Esophagus muscularis mucosa (tissue), 4 donors: ENCODE measurements around the gene LNPK. TPM values are rescaled to one million over a fixed set of nuclear protein-coding genes. Genes with fewer than 3 reads are reported as not detected.
"Not testable (repeated sequence)": the region's sequence is repeated elsewhere in the genome, so short reads cannot be mapped to it uniquely, and the experiment has no call there.

Source experiments
- DNase-seq: peaks from one replicate; pipeline ENCODE4 v3.0.0-alpha.2; 2017; ENCODE audit errors: extremely low spot score
- H3K27ac ChIP-seq, 4 donors: fragments of 200-600 bp; sonication (generic); replicated peaks in 1 of 4; 1 replicate in 3 of 4; 2 replicates in 1 of 4; pipeline ENCODE4 v1.5.1; 2016 to 2019; ENCODE audit warnings: mild to moderate bottlenecking in 1 of 4
- H3K27me3 ChIP-seq, 4 donors: fragments of 200-600 bp; sonication (generic); one replicate each; pipeline versions ENCODE4 v1.5.1 to v1.6.0; 2016 to 2019
- H3K36me3 ChIP-seq, 4 donors: fragments of 200-600 bp; sonication (generic); one replicate each; pipeline ENCODE4 v1.5.1; 2016 to 2019
- H3K4me1 ChIP-seq, 4 donors: fragments of 200-600 bp; sonication (generic); one replicate each; pipeline ENCODE4 v1.5.1; 2016 to 2019
- H3K4me3 ChIP-seq, 4 donors: fragments of 200-600 bp; sonication (generic); 1 replicate in 2 of 4; 2 replicates in 2 of 4; pipeline ENCODE4 v1.5.1; 2016 to 2019; ENCODE audit warnings: mild to moderate bottlenecking in 4 of 4, moderate library complexity in 1 of 4
- H3K9me3 ChIP-seq, 4 donors: fragments of 200-600 bp; sonication (generic); 1 replicate in 3 of 4; 2 replicates in 1 of 4; pipeline ENCODE4 v1.5.1; 2016 to 2019
- EP300 ChIP-seq: sonication (generic); formaldehyde crosslinking; IDR thresholded peaks from one replicate; pipeline ENCODE4 v1.6.1; 2017; ENCODE audit warnings: antibody characterized with exemption
- POLR2A ChIP-seq: fragments of 450-650 bp; IDR thresholded peaks from one replicate; pipeline ENCODE4 v1.6.1; 2017; ENCODE audit warnings: antibody characterized with exemption, moderate library complexity, mild to moderate bottlenecking, low read depth
- POLR2AphosphoS5 ChIP-seq, 2 donors: sonication (generic); formaldehyde crosslinking; IDR thresholded peaks; one replicate each; pipeline ENCODE4 v1.6.1; 2017; ENCODE audit warnings: antibody characterized with exemption in 2 of 2
- WGBS: methylation state at CpG from one replicate; pipeline ENCODE4 v1.1.5; 2018; 5-methylcytosine and 5-hydroxymethylcytosine counted together
- intact Hi-C: fragments of 100-400 bp; cut with DNase I; formaldehyde crosslinking; loops from one replicate; pipeline ENCODE4 v1.15.1; 2023
- total RNA-seq, 4 donors: library from RNA; depleted of rRNA; stranded (reverse); fragments of >200 nt; gene quantifications; one replicate each; pipeline versions ENCODE4 v1.1.0 to v1.2.1, GENCODE V29; 2016
- TF ChIP-seq, protein P1 (sequence below), 3 experiments: fragments of 200-600 bp in 2 of 3; fragments of 450-650 bp in 1 of 3; sonication (generic) in 2 of 3; IDR thresholded peaks; one replicate each; pipeline ENCODE4 v1.5.1; 2017 to 2019; ENCODE audit warnings: antibody characterized with exemption in 3 of 3, mild to moderate bottlenecking in 2 of 3, moderate library complexity in 1 of 3

Gene LNPK
- total RNA-seq, 4 donors from 2014 or later, result 9.4 to 15.8 (median 11.4) TPM

DNA sequence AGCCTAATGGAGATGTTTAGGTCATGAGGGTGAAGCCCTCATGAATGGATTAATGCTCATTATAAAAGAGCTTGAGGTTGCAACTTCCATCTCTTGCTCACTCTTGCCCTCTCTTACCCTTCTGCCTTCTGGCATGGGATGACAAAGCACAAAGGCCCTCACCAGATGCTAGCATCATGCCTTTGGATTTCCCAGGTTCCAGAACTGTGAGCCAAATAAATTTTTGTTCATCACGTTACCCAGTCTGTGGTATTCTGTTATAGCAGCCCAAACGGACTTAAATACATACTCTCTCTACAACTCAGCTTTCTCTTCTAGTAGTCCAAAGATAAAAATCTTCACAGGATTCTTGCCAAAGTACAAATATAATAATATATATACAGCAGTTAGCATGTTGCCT is 75.8 kb downstream of the LNPK start:
- H3K36me3 ChIP-seq, result peaks cover 4 to 15% (median 12%) of the 10 kb centered on the region in 4 donors
- 91% methylated on average over 2 of the region's 2 CpGs for WGBS
- no peak overlapping the region for H3K4me3 ChIP-seq

GRCh38 chr2:175922160-175922559 is 79.9 kb downstream of the LNPK start:
- Histone ChIP-seq H3K27ac (no peak overlapping the region), H3K9me3 (no peaks in the 10 kb centered on the region), H3K4me1 (no peaks in the 10 kb centered on the region), H3K4me3 (no peak overlapping the region), H3K36me3 (peaks cover 0 to 7% (median 5%) of the 10 kb centered on the region in 4 donors), H3K27me3 (no peaks in the 10 kb centered on the region)
- TF ChIP-seq EP300 (no peak), POLR2AphosphoS5 (IDR thresholded peaks at IDR 0.05) (no peak), POLR2A (no peak)
- TF ChIP-seq, protein P1, sequence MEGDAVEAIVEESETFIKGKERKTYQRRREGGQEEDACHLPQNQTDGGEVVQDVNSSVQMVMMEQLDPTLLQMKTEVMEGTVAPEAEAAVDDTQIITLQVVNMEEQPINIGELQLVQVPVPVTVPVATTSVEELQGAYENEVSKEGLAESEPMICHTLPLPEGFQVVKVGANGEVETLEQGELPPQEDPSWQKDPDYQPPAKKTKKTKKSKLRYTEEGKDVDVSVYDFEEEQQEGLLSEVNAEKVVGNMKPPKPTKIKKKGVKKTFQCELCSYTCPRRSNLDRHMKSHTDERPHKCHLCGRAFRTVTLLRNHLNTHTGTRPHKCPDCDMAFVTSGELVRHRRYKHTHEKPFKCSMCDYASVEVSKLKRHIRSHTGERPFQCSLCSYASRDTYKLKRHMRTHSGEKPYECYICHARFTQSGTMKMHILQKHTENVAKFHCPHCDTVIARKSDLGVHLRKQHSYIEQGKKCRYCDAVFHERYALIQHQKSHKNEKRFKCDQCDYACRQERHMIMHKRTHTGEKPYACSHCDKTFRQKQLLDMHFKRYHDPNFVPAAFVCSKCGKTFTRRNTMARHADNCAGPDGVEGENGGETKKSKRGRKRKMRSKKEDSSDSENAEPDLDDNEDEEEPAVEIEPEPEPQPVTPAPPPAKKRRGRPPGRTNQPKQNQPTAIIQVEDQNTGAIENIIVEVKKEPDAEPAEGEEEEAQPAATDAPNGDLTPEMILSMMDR (IDR thresholded peaks at IDR 0.05), result no peak
- intact Hi-C loops, result no loop called here
- no peak for DNase-seq
- 98% methylated on average over 2 of the region's 2 CpGs for WGBS

More for the DNA sequence above, 75.8 kb downstream of the LNPK start:
- no peak for DNase-seq
- H3K27ac ChIP-seq, result no peak overlapping the region
- intact Hi-C loops, result no loop called here
- no peaks in the 10 kb centered on the region for H3K9me3 ChIP-seq
- H3K27me3 ChIP-seq, result no peaks in the 10 kb centered on the region
- TF ChIP-seq, protein P1 (IDR thresholded peaks at IDR 0.05), result no peak
- TF ChIP-seq POLR2A, result no peak
- TF ChIP-seq EP300, result no peak
- no peak for TF ChIP-seq POLR2AphosphoS5 (IDR thresholded peaks at IDR 0.05)
- no peaks in the 10 kb centered on the region for H3K4me1 ChIP-seq

DNA sequence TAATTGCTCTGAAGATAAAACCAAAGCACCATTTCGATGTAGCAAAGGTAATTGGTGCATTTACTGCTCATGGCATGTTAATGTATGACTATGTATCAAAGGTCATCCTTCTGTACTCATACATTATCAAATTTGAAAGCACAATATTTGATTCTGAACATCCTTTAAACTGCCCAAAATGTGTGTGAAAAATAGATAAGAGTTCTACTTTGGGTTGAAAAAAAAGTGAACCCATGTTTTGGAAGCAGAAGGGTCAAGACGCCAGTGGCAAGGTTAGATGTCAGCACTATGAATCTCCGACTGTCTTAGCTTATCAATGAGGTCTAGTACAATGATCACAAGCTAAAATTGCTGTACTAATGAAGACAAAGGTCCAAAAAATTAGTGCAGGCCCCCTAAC is 83.1 kb downstream of the LNPK start:
- no peak for DNase-seq
- Histone ChIP-seq H3K9me3 (no peaks in the 10 kb centered on the region), H3K36me3 (no peaks in the 10 kb centered on the region), H3K27me3 (peaks cover 0 to 5% (median 0%) of the 10 kb centered on the region in 4 donors), H3K4me3 (no peak overlapping the region), H3K27ac (no peak overlapping the region), H3K4me1 (no peaks in the 10 kb centered on the region)
- intact Hi-C loops, result no loop called here
- TF ChIP-seq POLR2A (no peak), EP300 (no peak), POLR2AphosphoS5 (IDR thresholded peaks at IDR 0.05) (no peak)
- TF ChIP-seq, protein P1 (IDR thresholded peaks at IDR 0.05), result no peak
- 93% methylated on average over 3 of the region's 3 CpGs for WGBS

DNA sequence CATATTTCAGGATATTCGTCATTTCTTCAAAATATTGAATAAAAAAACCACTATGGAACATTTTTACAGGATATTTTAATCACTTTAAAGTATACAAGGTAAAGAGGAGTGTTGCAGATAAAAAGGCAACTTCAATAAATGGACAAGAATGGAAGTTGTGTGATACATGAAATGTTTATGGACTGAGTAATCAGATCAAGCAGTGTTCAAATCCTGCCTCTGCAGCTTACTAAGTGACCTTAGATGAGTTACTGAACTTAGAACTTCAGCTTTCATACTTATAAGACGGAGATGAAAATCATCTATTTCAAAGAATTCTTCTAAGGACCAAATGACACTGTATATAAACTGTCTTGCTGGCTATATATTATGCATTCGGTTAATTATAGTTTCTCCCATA is 87.2 kb downstream of the LNPK start:
- intact Hi-C loops, result no loop called here
- Histone ChIP-seq H3K4me3 (no peak overlapping the region), H3K27me3 (peaks cover 0 to 17% (median 0%) of the 10 kb centered on the region in 4 donors), H3K27ac (no peak overlapping the region), H3K36me3 (no peaks in the 10 kb centered on the region), H3K4me1 (no peaks in the 10 kb centered on the region), H3K9me3 (peaks cover 0 to 5% (median 1%) of the 10 kb centered on the region in 4 donors)
- TF ChIP-seq EP300 (no peak), POLR2A (no peak), POLR2AphosphoS5 (IDR thresholded peaks at IDR 0.05) (no peak)
- TF ChIP-seq, protein P1 (IDR thresholded peaks at IDR 0.05), result no peak
- DNase-seq, result no peak
- WGBS, result 85% methylated on average over 3 of the region's 3 CpGs

DNA sequence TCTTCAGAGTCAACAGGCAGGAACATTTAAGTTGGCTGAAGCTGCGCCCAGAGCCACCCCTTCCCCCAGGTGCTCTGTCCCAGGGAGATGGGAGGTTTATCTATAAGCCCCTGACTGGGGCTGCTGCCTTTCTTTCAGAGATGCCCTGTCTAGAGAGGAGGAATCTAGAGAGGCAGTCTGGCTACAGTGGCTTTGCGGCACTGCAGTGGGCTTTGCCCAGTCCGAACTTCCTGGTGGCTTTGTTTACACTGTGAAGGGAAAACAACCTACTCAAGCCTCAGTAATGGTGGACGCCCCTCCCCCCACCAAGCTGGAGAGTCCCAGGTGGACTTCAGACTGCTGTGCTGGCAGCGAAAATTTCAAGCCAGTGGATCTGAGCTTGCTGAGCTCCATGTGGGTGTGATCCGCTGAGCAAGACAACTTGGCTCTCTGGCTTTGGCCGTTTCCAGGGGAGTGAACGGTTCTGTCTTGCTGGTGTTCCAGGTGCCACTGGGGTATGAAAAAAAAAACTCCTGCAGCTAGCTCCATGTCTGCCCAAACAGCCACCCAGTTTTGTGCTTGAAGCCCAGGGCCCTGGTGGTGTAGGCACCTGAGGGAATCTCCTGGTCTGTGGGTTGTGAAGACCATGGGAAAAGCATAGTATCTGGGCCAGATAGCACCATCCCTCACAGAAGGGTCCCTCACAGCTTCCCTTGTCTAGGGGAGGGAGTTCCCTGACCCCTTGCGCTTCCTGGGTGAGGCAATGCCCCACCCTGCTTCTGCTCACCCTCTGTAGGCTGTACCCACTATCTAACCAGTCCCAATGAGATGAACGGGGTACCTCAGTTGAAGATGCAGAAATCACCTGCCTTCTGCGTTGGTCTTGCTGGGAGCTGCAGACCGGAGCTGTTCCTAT is 88.0 kb downstream of the LNPK start:
- H3K4me3 ChIP-seq, H3K4me1 ChIP-seq, H3K36me3 ChIP-seq, intact Hi-C loops, H3K9me3 ChIP-seq, DNase-seq, H3K27ac ChIP-seq: not testable (repeated sequence)
- H3K27me3 ChIP-seq, result peaks cover 0 to 17% (median 0%) of the 10 kb centered on the region in 4 donors
- 98% methylated on average over 8 of the region's 12 CpGs for WGBS

DNA sequence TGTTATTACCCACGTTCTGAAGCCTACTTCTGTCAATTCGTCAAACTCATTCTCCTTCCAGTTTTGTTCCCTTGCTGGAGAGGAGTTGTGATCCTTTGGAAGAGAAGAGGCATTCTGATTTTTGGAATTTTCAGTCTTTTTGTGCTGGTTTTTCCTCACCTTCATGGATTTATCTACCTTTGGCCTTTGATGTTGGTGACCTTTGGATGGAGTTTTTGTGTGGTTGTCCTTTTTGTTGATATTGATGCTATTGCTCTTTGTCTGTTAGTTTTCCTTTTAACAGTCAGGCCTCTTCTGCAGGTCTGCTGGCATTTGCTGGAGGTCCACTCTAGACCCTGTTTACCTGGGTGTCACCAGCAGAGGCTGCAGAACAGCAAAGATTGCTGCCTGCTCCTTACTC is 88.8 kb downstream of the LNPK start:
- H3K36me3 ChIP-seq, H3K4me3 ChIP-seq, H3K9me3 ChIP-seq, DNase-seq, H3K27ac ChIP-seq, H3K4me1 ChIP-seq, intact Hi-C loops: not testable (repeated sequence)
- H3K27me3 ChIP-seq, result peaks cover 0 to 17% (median 0%) of the 10 kb centered on the region in 4 donors
- WGBS, result 74% methylated on average over 2 of the region's 2 CpGs
